Amygdala (tissue), 56 donors: ENCODE data around the gene TMX3.

Experiments
- DNase-seq, 56 donors: peaks; one replicate each; lab custom pipeline; 2025; lab: John Stamatoyannopoulos, UW

TMX3 gene

DNA sequence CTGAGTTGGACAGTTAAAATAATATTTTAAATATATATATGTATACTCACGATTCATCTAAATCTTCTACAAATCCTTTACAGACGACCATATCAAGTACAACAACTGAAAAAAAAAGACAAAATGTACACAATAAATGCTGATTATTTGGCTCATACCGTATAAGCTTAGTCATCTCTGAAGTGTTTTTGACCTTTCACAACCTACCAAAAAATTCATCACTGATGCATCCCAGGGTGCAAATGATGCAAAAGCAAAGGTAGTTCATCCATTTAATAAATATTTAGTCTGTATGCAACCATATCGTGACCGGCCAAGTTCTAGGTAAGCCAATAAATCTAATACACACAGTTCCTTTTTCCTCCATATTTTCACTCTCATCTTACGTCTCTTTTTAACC, 1.1 kb downstream of the TMX3 start:
- no peak for DNase-seq

DNA sequence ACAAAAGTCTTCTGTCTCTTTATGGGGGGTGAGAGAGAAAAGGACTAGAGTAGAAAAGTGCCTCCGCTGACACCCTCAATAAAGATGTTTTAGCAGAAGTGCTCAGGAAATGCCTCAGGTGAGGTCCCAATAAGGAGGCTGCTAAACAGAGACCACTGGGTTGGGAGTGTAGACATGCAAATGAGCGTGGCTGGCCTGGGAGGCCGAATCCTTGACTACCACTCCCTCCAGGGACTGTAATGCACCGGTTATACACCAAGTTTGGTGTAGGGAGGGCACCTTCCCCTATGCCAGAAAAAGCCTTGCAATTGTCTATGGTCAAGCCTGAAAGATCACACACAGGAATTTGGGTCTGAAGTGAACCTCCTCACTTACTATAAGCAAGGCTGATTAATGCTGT, 1.8 kb downstream of the TMX3 start:
- DNase-seq, result no peak

DNA sequence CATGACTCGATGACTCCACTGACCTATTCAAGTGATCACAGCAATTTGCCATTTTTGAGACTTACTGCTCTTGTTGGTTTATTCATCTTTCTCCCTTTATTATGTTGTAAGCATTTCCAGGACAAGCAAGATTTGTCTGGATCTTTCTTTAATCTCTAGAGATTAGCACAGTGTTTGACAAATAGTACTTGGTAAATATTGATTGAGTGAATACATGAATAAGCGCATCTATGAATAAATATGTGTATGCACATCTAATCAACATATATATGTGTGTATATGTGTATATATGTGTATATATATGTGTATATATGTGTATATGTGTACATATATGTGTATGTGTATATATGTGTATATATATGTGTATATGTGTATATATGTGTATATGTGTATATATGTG, 7.3 kb downstream of the TMX3 start:
- no peak for DNase-seq

DNA sequence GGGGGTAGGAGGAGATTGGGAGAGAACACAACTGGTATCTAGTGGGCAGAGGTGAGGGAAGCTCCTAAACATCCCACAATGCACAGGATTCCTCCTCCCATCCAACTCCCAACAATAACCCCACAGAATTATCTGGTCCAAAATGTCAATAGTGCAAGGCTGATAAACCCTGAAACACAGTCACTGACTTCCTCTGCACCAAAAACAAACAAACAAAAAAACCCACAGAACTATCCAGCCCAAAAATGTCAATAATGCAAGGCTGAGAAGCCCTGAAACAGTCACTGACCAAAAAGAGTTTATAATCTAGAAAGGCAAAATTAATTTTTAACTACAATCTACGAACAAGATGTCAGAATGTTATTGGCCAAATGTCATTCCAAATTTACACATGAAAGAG, 9.8 kb downstream of the TMX3 start:
- DNase-seq, result no peak

DNA sequence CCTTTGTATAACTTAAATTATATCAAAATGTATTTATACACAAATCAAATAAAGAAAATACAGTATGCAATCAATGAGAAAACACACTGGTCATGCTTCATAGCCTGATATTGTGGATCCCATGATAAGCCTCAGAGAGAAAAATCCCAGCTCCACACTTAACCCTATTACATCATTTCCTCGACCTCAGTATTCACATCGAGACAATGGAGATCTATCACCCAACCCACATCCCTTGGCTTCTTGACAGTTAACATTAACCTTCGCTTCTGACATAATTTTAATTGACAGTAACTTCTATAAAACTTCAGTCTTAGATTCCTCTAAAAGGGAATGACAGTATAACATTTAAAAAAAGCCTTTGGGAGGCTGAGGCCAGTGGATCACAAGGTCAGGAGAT, 11.6 kb downstream of the TMX3 start:
- DNase-seq, result no peak

DNA sequence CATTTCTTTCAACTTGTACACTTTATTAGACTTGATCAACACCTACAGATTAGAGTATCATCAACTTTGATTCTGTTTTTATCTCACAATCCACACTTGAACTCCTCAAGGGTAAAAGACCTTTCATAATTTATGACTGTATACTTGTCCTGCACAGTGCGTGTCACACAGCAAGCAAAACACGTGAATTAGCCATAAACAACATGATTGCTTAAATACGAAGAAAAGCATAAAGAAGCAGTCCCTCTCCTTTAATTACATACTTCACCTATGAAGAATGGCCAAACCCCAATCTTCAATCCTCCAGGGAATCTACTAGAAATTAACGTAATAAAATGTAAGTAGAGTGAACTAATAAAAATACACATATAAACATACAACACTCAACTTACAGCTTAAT, 13.6 kb downstream of the TMX3 start:
- DNase-seq, result no peak

DNA sequence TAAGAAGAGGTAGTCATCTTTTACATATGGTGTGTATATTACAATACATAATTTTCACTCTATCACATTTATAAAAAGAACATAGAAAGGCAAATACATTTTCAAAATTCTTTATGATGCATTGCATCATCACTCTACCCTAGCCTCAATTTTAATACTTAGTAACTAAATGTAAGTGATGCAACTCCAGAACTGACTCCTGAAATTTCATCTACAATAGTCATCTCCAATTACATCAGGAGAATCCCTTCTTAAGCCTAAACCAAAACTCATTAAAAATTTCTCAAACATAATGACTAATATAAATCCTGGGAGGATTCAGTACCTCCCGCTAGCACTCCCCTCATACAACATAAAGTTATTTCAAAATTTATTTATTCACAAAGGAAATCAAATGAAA, 15.9 kb downstream of the TMX3 start:
- no peak for DNase-seq

DNA sequence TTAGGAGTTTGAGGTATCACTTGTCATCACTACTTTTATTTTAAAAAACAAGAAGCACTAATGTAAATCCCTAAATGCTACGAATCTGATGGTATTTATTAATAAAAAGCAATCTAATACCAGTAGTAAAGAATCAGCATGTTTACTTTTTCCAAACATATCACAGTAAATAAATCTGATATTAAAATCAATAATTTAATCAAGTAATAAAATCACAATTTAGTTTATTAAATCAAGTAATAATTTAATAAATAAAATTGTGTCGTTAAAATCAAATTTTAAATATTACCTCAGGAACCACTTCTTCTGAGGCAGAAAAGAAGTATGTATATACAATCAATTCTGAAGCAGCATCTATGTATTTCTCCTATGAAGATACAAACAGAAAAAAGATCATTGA, 18.0 kb downstream of the TMX3 start:
- DNase-seq, result no peak

DNA sequence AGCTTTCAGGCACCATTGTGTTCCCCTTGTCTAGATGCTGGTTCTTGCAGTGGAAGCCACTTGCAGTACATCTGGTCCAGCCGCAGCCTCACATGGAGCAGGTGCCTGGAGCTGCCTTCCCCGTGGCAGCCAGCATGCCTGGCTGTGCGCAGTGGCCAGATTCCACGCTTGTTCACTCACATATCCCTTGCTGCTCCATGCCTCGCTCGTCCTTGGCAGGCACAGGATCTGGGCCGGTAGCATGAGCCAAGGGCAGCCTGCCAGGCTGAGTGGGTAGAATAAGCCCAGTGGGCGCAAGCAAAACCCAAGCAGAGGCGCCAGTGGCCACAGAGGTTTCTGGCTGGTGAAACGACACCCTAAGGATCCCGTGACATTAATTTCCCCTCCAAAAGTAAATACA, 20.6 kb downstream of the TMX3 start:
- peak in 28 of 56 donors; percentile 1 to 61 (median 18) for DNase-seq

DNA sequence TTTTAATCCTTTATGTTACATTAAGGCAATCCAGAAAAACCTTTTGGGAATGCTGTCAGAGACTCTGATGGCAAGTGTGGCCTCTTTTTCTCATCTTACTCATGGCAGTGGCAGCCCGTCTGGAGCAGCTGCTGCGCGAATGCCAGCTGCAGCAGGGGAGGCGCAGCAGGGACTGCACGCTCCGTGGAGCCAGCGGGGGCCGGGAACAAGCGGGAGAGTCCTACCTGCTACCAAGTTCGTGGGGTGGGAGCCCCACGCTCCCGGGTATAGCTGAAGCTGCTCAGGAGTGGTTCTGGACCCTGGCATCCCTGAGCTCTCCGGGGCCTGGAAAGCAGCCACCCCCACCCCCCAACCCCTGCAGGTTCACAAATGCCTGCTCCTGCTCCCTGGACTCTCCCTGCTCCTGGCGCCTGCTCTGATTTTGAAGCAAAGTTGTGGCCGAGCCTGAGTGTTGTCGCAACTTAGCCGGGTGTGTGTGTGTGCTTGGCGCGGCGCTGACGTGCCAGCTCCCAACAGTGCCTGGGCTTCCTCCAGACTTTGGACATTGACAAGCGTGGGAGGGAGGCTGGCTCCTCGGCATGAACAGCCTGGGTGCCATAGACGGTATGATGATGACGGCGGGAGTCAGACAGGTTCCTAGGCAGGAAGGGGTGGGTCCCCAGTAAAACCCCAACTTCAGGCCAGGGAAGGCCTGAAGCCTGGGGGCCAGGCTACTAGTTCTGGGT, 21.7 kb downstream of the TMX3 start:
- no peak for DNase-seq

DNA sequence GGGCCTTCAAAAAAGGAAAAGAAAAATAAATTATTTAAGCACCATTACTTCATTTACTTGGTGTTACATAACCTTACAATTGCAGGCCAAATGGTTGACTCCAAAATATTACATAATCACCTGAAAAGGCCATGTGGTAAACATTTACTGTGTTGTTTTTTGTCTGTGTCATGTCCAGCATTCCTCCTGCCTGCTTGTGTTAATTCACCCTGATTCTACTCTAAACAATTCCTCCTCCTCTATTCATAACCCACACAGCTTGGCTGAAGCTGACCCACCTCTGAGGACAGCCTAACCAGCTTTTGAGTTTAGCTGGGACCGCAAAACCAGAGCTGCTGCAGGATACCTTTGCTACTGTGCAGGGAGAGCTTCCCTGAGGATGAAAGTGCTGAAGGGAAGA, 35.4 kb downstream of the TMX3 start:
- no peak for DNase-seq

DNA sequence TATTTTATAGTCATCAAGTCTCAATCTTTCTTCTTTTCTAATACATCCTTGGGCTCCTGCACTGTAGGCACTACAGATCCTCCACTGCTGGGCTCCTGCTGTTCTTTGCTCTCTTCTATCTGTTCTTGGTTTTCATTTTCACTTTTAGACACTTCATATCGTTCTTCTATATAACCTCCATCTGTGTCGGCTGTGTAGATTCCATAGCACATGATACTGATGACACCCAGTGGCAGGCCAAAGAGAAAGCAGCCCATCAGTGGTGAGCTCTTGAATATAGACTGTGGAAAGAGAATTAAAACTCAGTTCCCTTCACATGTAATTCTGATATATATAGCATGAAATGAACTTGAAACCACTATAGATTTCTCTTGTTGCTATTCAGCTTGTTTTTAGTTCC, 38.0 kb downstream of the TMX3 start:
- peak in 1 of 56 donors; percentile 3 for DNase-seq

DNA sequence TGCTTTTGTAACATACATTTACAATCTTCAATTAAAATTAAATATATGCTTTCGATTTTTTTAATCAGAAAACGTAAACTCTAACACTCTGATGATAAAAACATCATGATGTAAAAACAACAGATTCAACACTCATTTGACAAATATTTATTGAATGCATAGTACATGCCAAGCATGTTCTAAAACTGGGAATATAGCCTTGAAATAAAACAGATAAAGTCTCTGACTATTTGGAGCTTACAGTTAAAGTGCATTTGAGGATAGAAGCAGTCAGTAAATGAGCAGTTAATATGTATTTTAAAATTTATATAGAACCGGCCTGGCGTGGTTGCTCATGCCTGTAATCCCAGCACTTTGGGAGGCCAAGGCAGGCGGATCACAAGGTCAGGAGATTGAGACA, 47.8 kb downstream of the TMX3 start:
- DNase-seq, result no peak

DNA sequence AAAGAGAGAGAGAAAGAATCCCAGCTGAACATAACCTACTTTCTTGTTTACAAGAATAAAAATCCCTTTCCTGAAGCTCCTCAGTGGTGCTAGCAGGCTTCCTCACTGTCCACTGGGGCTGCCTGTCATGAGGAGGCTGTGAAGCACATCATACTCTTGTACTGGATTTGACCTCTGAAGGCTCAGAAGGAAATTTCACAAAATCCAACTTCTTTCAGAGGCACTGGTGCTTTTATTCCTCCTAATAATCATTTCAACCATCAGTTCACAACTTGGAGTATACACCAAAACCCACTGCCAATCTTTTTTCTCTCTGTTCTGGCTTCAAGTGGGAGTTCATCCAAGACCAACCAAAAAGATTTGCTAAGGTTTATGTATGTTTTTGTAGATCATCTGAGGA, 48.5 kb downstream of the TMX3 start:
- no peak for DNase-seq

DNA sequence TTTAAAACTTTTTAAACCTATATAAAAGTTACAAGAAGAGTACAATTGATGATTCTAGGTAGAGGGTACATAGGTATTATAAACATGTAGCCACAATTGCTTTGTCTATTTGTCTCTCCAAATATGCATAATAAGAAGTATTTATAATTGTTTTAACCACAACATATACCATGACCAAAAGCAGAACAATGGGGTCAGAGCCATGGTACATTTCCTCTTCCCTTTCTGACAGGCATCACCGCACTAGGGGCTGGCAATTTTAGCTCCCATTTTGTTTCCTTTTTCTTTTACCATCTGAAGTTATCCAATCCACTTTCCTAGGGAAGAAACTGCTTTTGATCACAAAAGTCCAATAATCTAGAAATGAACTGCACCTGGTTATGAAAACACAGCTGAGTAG, 49.3 kb downstream of the TMX3 start:
- DNase-seq, result no peak

DNA sequence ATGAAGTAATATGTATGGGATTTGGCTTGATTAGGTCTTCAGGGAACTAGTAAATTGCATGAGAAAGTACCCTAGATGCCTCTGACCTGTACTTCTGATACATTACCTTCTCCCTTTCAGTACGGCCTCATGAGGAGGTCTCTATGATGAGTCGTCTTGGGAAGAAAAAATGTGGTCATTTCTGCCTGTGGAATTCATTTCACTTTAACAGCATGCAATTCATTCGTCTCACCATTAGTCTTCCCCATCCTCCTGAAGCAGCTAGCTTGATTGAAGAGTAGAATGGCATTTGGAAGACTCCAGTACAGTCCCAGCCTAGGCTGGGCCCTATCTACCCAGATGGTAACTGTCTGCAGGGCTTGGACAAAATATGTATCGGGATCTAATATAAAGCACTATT, 52.2 kb downstream of the TMX3 start:
- no peak for DNase-seq

DNA sequence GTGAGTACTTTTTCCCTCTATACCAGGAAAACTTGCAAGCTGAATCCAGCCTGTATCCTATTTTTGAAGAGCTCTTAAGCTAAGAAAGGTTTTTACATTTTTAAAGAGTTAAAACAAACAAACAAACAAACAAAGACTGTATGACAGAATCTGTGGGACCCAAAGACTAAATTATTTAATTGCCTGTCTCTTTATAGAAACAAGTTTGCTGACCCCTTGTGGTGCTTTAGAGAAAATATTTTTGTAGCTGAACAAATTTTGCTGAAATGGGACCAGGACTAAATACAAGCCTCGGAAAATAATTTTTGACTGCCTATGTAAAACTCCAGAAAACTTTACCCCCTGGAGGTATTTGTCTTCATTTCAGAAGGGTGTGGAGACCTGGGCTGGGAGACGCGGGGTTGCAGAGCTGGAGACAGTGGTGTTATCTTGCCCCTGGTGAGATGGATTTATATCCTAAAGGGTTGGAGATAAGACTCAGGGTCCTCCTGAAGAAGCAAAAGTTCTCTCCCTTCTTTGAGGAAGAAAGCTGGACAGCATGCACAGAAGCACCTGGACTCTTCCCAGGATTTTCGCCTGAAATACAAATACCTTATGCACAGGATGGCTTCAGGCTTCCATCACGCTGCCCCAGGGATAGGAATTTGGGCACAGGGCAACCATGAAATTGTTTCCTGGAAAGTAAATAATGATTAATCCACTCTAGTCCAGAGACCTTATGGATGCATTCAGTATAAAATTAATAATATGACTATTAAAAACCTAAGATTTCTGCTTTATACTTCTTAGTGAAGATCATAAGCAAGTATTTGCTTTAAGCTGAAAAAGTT, 54.3 kb downstream of the TMX3 start:
- peak in 1 of 56 donors; percentile 6 for DNase-seq

DNA sequence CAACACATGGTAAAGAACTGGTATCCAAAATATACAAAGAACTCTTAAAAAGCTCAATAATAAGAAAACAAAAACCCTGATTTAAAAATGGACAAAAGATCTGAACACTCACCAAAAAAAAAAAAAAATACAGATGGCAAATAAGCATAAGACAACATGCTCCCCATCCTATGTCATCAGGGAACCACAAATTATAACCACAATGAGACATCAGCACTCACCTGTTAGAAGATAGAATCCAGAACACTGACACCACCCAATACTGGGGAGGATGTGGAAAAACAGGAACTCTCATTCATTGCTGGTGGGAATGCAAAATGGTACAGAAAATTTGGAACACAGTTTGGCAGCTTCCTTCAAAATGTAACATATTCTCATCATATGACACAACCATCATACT, 66.7 kb downstream of the TMX3 start:
- DNase-seq, result no peak

DNA sequence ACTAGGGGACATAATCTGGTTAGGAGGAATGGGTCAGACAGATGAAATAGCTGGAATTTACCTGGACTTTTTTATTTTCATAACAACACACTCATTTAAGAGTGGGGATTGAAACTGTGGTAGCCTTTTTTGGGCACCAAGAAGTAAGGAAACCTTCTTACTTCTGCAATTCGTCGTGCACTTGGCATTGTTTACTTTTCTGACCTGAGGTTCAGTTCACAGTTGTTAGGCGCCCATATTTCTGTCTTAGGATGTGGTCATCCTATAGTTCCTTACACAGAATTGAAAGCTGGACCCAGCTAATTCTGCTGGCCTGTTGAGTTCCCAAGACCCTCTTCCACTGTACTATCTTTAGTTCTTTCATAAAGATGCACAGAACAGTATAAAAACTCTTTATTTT, 72.9 kb downstream of the TMX3 start:
- no peak for DNase-seq

DNA sequence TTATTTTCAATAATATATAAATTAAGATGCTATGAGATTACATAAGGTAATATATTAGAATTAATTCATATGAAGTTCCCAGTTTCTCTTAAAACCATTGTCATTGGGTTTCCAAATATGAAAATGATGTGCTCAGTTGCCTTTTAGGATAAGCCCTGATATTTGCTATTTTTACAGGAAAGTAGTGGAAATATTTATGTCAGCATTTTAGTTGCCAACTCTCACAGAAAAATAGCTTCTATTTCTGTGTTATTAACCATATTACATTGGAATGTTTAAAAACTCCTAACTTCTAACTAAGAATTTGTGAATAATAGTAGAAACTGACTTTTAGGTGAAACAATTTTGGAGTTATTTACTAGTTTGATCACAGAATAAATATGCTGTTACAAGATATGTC, 74.0 kb downstream of the TMX3 start:
- DNase-seq, result no peak

DNA sequence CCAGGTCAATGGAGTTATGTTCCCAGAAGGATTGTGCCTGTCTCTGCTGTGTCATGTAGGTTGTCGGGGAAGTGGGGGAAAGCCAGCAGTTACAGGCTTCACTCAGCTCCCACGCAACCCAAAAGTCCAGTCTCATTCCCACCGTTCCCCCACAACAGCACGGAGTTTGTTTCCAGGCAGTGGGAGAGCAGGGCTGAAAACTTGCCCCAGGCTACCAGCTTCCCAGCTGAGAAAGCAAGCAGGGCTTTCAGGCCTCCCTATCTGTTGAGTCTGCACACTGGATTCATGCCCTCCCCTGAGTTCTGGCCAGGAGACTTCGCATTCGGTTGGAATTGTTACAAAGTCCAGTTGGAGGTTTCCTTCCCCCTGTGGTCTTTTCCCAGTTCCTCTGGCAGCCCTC, 76.3 kb downstream of the TMX3 start:
- DNase-seq, result no peak

DNA sequence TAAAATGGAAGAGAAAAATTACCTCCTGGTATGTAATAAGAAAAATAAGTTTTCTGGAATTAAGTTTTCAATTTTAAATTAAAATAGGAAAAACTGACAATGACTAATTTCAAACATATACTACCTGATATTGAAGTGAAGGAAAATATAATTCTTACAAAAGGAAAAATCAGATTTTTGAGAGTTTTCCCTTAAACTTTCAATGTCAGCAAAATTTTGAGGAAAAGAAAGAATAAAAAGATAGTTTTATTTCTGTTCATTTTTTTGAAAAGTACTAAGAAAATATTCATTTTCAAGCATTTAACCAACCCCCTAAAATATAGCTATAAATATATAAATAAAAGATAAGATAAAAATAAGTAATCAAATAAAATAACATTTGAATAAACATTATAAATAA, 87.1 kb downstream of the TMX3 start:
- DNase-seq, result no peak
